Upper lobe of left lung (tissue), 6 donors: ENCODE results near the gene SOWAHA. TPM values are rescaled to one million over a fixed set of nuclear protein-coding genes. Genes with fewer than 3 reads are reported as not detected.

ENCODE experiments used
- ATAC-seq, 2 donors: fragments of 200-7000 bp; cut with Tn5 transposase; one replicate each; pipeline ENCODE4 v1.9.1; 2022; ENCODE audit warnings: mild to moderate bottlenecking in 2 of 2, moderate library complexity in 2 of 2; ENCODE audit not compliant: low FRiP score in 2 of 2
- DNase-seq, 2 donors: peaks; one replicate each; pipeline ENCODE4 v3.0.0-alpha.2; 2019 to 2020
- H3K27ac ChIP-seq, 4 donors: fragments of 200-600 bp; sonication (generic); one replicate each; pipeline ENCODE4 v1.5.1; 2016 to 2019
- H3K27me3 ChIP-seq, 4 donors: fragments of 200-600 bp; sonication (generic); one replicate each; pipeline ENCODE4 v1.5.1; 2017 to 2019
- H3K36me3 ChIP-seq, 4 donors: fragments of 200-600 bp; sonication (generic); one replicate each; pipeline ENCODE4 v1.5.1; 2016 to 2019
- H3K4me1 ChIP-seq, 4 donors: fragments of 200-600 bp; sonication (generic); one replicate each; pipeline ENCODE4 v1.5.1; 2018 to 2019
- H3K4me3 ChIP-seq, 4 donors: fragments of 200-600 bp; sonication (generic); one replicate each; pipeline ENCODE4 v1.5.1; 2017 to 2019; ENCODE audit warnings: mild to moderate bottlenecking in 2 of 4, moderate library complexity in 1 of 4
- H3K9me3 ChIP-seq, 4 donors: fragments of 200-600 bp; sonication (generic); one replicate each; pipeline ENCODE4 v1.5.1; 2018 to 2019
- EP300 ChIP-seq, 4 donors: sonication (generic); formaldehyde crosslinking; IDR thresholded peaks; one replicate each; pipeline ENCODE4 v1.5.1; 2017; ENCODE audit warnings: antibody characterized with exemption in 4 of 4, control low read depth in 2 of 4
- POLR2A ChIP-seq, 4 donors: fragments of 450-650 bp; IDR thresholded peaks; one replicate each; pipeline ENCODE4 v1.5.1; 2016 to 2017; ENCODE audit warnings: antibody characterized with exemption in 4 of 4, mild to moderate bottlenecking in 2 of 4
- POLR2AphosphoS5 ChIP-seq, 2 donors: sonication (generic); formaldehyde crosslinking; IDR thresholded peaks; one replicate each; pipeline ENCODE4 v1.5.1; 2017; ENCODE audit warnings: antibody characterized with exemption in 2 of 2
- WGBS, 2 donors: methylation state at CpG; one replicate each; pipeline ENCODE4 v1.1.5; 2017 to 2018; 5-methylcytosine and 5-hydroxymethylcytosine counted together
- total RNA-seq, 6 donors: library from RNA; depleted of rRNA in 4 of 6; stranded (reverse); fragments of >200 nt in 4 of 6; gene quantifications; one replicate each; pipeline versions ENCODE4 v1.1.0 to v1.2.1, GENCODE V29; 2016 to 2021
- TF ChIP-seq, protein P1 (sequence below), 6 experiments: fragments of 450-650 bp in 4 of 6; fragments of 200-600 bp in 2 of 6; sonication (generic) in 2 of 6; IDR thresholded peaks; one replicate each; pipeline ENCODE4 v1.5.1; 2016 to 2019; ENCODE audit warnings: antibody characterized with exemption in 6 of 6
- donor health status: DM: no; HTN: no; CAD: no; lungs with moderate emphysema.
- donor health status: DM: no; HTN: yes; CAD: no; lungs with severe emphysema.

Gene SOWAHA
- total RNA-seq, 6 donors from 2014 or later = 0.30 to 1.0 (median 0.55) TPM; not detected in 1

DNA sequence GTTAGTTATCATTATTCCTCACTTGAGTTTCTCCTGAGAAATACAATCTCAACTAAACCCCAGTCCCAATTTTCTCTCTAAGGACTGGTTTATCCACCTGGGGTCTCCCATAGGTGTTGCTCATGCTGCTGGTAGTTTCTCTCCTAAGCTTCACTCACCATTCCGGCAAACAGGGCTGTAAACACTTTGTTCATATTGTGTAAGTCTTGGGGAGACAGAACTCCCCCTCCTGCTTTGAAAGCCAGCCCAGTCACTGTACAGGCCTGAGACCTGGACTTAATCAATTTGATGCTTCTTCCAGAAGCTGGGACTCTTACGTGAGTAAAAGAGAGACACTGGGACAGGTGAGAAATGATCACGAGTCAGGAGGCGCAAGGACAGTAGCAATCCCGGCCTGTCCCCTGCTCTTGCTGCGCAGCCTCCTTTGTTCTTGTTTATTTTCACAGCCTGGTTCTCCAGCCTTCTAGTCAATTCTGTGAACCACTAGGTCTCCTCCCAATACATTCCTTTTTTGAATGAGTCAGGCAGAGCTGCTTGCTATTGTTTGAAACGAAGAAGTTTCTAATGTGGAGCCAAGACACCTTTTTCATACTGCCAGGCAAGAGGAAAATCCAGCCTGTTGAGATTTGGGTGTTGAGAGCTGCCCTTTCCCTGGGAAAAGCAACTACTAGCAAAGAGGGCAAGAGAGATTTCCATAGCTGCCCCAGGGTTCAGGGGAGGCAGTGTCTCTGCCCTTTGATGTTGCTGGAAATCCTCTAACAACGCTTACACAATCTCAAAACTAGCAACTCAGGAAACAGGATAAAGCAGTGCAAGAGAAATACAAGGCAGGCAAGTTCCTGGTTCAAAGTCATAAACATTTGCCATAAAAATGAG lies 26.6 kb downstream of the SOWAHA start:
- 58 to 60% methylated on average over 8 of the region's 8 CpGs for WGBS, 2 donors
- Histone ChIP-seq H3K4me3 (no peak overlapping the region), H3K4me1 (peaks cover 23 to 30% (median 26%) of the 10 kb centered on the region in 4 donors), H3K27me3 (no peaks in the 10 kb centered on the region), H3K36me3 (no peaks in the 10 kb centered on the region), H3K9me3 (no peaks in the 10 kb centered on the region), H3K27ac (peak overlapping the region; percentile 67 to 89 (median 78))
- TF ChIP-seq, protein P1, sequence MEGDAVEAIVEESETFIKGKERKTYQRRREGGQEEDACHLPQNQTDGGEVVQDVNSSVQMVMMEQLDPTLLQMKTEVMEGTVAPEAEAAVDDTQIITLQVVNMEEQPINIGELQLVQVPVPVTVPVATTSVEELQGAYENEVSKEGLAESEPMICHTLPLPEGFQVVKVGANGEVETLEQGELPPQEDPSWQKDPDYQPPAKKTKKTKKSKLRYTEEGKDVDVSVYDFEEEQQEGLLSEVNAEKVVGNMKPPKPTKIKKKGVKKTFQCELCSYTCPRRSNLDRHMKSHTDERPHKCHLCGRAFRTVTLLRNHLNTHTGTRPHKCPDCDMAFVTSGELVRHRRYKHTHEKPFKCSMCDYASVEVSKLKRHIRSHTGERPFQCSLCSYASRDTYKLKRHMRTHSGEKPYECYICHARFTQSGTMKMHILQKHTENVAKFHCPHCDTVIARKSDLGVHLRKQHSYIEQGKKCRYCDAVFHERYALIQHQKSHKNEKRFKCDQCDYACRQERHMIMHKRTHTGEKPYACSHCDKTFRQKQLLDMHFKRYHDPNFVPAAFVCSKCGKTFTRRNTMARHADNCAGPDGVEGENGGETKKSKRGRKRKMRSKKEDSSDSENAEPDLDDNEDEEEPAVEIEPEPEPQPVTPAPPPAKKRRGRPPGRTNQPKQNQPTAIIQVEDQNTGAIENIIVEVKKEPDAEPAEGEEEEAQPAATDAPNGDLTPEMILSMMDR (IDR thresholded peaks at IDR 0.05) = no peak
- TF ChIP-seq POLR2A (IDR thresholded peaks at IDR 0.05) = no peak
- no peak for TF ChIP-seq POLR2AphosphoS5 (IDR thresholded peaks at IDR 0.05)
- TF ChIP-seq EP300 (IDR thresholded peaks at IDR 0.05) = no peak
- no peak for DNase-seq
- peak in 1 of 2 donors; percentile 22 for ATAC-seq

DNA sequence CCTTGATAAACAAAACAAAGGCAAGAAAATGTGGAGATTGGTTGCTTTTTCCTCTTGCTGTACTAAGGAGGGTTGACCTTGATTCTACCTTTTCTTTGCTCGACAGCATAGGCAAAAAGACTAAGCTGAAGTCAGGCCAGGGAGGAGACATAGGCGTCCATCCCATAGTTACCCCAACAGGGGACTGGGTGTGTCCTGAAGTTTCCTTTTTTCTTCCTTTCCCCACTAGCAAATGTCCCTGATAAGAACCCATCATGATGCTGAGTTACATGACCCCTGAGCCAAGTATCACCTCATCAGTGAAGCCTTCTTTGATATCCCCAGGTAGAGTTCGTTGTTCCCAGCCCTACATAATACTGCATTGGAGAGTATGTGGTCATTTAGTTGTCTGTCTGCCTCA lies 27.2 kb downstream of the SOWAHA start:
- Histone ChIP-seq H3K36me3 (no peaks in the 10 kb centered on the region), H3K27ac (peak overlapping the region; percentile 67 to 89 (median 78)), H3K27me3 (no peaks in the 10 kb centered on the region), H3K4me1 (peaks cover 23 to 30% (median 26%) of the 10 kb centered on the region in 4 donors), H3K9me3 (no peaks in the 10 kb centered on the region), H3K4me3 (no peak overlapping the region)
- no peak for TF ChIP-seq POLR2AphosphoS5 (IDR thresholded peaks at IDR 0.05)
- no peak for TF ChIP-seq EP300 (IDR thresholded peaks at IDR 0.05)
- TF ChIP-seq, protein P1 (IDR thresholded peaks at IDR 0.05) = no peak
- no peak for TF ChIP-seq POLR2A (IDR thresholded peaks at IDR 0.05)
- no peak for DNase-seq
- WGBS, 2 donors = 52 to 64% methylated on average over 3 of the region's 3 CpGs
- ATAC-seq = no peak

DNA sequence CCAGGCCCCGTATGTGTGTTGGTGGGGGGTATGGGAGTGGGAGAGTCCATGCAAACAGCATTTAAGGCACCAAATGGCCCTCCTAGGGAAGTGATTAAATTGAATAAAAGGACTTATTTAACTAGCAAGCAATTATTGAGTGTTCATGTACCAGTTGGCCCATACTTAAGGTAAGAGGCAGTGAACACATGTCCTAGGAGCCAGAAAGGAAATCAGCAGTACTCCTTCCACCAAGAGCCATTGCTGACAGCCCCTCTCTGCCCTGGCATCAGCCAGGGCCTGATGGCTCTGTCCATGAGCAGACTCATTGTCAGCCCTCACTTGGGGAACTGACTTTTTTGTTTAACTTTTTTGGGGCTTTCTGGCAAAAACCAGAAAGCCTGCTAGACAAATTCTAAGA lies 27.8 kb downstream of the SOWAHA start:
- ATAC-seq (no peak), DNase-seq (no peak)
- WGBS, 2 donors = 42 to 70% methylated on average over 1 of the region's 1 CpG
- TF ChIP-seq POLR2AphosphoS5 (IDR thresholded peaks at IDR 0.05) = no peak
- TF ChIP-seq POLR2A (IDR thresholded peaks at IDR 0.05) = no peak
- TF ChIP-seq EP300 (IDR thresholded peaks at IDR 0.05) = no peak
- TF ChIP-seq, protein P1 (IDR thresholded peaks at IDR 0.05) = no peak
- Histone ChIP-seq H3K9me3 (no peaks in the 10 kb centered on the region), H3K4me1 (peaks cover 23 to 30% (median 26%) of the 10 kb centered on the region in 4 donors), H3K36me3 (no peaks in the 10 kb centered on the region), H3K27ac (peak overlapping the region; percentile 67 to 89 (median 78)), H3K27me3 (no peaks in the 10 kb centered on the region), H3K4me3 (no peak overlapping the region)

DNA sequence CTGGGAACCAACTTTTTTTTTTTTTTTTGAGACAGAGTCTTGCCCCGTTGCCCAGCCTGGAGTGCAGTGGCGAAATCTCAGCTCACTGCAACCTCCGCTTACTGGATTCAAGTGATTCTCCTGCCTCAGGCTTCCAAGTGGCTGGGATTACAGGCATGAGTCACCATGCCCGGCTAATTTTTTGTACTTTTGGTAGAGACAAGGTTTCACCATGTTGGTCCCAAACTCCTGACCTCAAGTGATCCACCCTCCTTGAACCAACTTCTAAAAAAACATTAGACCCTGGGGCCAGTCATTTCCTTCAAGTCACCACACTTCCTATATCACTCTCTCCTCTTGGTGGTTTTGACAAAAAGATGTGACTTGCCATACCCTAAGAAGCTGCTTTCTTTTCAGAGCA lies 28.2 kb downstream of the SOWAHA start:
- WGBS, 2 donors = 68 to 74% methylated on average over 4 of the region's 4 CpGs
- ATAC-seq = peak; percentile 24 to 32
- DNase-seq = peak in 1 of 2 donors; percentile 79

More for the DNA sequence above, 28.2 kb downstream of the SOWAHA start:
- Histone ChIP-seq H3K27me3 (no peaks in the 10 kb centered on the region), H3K27ac (peak overlapping the region; percentile 67 to 89 (median 78)), H3K9me3 (no peaks in the 10 kb centered on the region), H3K4me3 (no peak overlapping the region), H3K4me1 (peaks cover 23 to 30% (median 26%) of the 10 kb centered on the region in 4 donors), H3K36me3 (no peaks in the 10 kb centered on the region)
- TF ChIP-seq, protein P1 (IDR thresholded peaks at IDR 0.05) = no peak
- TF ChIP-seq POLR2AphosphoS5 (IDR thresholded peaks at IDR 0.05) (no peak), EP300 (IDR thresholded peaks at IDR 0.05) (no peak), POLR2A (IDR thresholded peaks at IDR 0.05) (no peak)
